HFF-Myc (cell line): Measurements from ENCODE around the gene LUZP2.

Experiments used
- DNase-seq: peaks from one replicate; pipeline ENCODE4 v3.0.0-alpha.2; 2011; ENCODE audit warnings: low read depth; ENCODE audit errors: extremely low read depth
- H3K4me3 ChIP-seq: replicated peaks from 2 replicates; pipeline ENCODE4 v1.5.1; 2011; ENCODE audit warnings: low read depth, mild to moderate bottlenecking, control low read depth, low read length
- TF ChIP-seq, protein P1 (sequence below): IDR thresholded peaks from 2 replicates; pipeline ENCODE4 v1.5.1; 2012; ENCODE audit warnings: mild to moderate bottlenecking, low read depth, low read length, control low read depth; ENCODE audit errors: missing control alignments

Gene LUZP2

DNA sequence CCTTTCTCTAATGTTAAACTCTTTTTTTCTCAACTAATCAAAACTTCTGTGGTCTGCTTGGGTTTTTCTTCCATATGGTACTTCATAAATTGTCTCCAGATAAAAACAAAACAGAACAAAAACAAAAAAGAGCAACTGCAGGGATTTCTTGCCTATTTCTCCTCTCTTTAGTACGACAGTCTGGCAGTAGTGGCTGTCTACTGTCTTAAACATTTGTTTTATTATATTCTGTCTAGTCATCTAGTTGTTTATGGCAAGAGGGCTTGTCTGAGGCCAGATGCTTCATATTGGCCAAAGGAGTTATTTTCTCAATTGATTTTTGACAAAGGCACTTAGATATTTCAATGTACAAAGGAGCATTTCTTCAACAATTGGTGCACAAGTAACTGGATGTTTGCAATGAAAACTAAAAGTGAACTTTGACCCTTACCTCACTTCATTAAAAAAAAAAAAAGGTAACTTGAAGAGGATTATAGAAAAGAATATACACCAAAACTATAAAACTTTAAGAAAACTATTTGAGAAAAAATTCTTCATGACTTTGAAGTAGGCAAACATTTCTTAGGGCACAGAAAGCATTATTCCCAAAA is 404.2 kb downstream of the LUZP2 start:
- no peak overlapping the region for H3K4me3 ChIP-seq
- TF ChIP-seq, protein P1, sequence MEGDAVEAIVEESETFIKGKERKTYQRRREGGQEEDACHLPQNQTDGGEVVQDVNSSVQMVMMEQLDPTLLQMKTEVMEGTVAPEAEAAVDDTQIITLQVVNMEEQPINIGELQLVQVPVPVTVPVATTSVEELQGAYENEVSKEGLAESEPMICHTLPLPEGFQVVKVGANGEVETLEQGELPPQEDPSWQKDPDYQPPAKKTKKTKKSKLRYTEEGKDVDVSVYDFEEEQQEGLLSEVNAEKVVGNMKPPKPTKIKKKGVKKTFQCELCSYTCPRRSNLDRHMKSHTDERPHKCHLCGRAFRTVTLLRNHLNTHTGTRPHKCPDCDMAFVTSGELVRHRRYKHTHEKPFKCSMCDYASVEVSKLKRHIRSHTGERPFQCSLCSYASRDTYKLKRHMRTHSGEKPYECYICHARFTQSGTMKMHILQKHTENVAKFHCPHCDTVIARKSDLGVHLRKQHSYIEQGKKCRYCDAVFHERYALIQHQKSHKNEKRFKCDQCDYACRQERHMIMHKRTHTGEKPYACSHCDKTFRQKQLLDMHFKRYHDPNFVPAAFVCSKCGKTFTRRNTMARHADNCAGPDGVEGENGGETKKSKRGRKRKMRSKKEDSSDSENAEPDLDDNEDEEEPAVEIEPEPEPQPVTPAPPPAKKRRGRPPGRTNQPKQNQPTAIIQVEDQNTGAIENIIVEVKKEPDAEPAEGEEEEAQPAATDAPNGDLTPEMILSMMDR: no peak
- no peak for DNase-seq

DNA sequence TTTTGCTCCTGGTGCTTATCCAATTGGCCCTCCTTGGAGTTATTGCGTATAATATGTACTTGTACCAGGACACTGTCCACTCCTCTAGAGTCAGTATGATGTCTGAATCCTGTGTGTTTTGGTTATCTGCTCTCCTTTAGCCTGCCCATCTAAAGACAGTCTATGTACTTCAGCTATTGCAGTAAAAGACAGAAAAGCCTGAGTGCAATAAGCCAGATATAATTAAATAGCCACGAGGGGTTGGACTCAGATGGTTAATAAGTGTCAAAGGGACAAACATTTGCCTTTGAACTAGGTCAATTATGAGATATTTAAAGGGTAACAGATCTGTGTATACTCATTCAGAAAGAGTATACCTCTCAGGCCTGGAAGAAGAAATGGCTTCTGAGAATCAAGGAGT is 406.7 kb downstream of the LUZP2 start:
- TF ChIP-seq, protein P1: no peak
- no peak overlapping the region for H3K4me3 ChIP-seq
- no peak for DNase-seq

DNA sequence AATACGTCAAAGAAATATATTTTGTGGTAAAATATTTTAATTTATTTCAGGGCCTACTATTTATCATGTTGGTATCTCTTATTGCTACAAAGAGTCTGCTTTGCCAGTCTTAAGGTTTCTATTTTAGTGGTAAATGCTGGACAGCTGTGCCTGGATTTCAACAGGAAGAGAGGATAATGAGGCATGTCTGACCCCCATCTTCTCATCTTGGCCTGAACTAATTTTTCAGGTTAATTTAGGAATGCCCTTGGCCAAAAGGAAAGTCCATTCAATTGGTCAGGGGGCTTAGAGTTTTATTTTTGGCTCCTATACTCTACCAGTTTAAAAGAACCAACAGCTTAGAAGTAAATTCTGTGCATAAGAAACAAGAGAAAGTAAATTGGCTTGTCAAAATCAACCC is 428.2 kb downstream of the LUZP2 start:
- DNase-seq: no peak

DNA sequence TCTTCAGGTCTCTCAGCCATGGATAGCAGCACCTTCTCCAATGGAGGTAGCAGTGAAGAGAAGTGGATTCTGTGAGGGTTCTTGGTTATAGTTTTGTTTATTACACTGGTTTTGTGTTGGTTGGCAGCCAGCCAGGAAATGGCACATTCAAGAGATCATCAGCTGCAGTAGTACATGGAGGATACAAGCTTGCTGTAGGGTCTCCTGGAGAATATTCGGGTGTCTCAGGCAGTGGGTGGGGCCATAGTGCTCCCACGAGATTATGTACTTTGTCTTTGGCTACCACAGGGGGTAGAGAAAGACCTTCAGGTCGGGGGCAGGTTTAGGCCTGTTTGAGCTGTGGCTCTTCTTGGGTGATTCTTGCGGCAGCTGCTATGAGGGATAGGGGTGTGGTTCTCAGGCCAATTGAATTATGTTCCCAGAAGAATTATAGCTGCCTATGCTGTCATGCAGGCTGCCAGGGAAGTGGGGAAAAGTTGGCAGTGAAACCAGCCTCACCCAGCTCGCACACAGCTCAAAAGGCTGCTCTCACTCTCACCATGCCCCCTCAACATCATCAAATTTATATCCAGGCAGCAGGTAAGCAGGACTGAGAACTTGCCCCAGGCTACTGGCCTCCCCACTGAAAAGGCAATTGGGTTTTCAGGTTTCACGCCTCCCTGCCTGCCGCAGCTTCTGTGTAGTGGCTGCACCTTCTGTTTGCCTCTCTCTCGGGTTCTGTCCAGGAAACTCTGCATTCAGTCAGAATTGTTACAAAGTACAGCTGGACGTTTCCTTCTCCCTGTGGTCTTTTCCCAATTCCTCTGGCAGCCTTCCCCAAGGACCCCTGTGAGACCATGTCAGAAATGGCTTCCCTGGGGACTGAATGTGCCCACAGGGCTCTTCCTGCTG is 435.5 kb downstream of the LUZP2 start:
- TF ChIP-seq, protein P1: no peak
- no peak overlapping the region for H3K4me3 ChIP-seq
- DNase-seq: no peak

More for the DNA sequence above, 428.2 kb downstream of the LUZP2 start:
- TF ChIP-seq, protein P1: no peak
- H3K4me3 ChIP-seq: no peak overlapping the region

DNA sequence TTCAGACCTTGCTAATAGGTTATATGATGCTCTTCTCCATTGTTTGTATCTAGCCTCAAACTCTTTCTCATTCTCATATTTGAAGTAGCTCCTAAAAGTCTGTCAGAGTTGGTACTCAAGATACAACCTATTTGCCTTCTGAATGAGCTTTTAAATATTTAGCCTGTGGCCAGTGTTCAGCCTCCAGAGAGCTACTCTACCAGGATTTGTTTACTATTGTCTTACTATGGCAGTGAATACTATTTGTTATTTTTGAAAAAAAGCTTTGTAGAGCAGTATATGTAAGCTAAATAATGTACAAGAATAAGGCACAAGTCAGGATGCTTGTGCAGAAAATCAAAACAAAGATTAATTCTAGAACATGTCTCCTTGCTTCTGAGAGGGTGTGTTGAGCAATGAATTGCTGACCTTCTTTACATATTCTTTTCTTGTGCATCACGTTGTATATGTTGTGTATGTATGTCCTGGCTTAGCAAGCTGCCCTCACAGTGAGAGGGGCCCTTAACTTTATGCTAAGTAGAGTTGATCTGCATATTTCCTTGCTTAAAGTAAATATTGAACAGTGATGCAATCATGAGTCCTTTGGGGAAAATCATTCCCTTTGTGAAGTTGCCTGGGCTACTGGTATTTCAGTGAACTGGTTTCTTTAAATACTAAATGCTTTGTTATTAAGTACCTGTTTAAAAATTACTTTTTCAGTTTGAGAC is 438.0 kb downstream of the LUZP2 start:
- no peak for DNase-seq
- H3K4me3 ChIP-seq: no peak overlapping the region
- TF ChIP-seq, protein P1: no peak

DNA sequence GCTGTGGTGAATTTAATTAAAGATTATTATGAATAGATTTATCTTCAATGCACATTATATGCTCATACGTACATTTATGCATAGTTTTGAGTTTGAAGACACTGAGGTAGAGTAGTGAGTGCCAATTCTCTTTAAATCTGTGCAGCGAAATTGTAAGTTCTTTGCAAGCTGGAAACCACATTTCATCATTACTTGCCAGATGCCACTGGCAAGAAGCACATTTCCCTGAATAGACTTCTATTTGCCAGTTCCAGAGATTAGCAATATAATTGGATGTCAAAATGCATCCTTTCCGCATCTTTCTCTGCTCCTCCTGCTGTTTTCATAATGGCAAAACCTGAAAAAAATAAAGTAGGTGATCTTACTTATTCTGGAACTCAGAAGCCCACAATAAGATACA is 448.0 kb downstream of the LUZP2 start:
- TF ChIP-seq, protein P1: no peak
- H3K4me3 ChIP-seq: no peak overlapping the region
- DNase-seq: no peak
